ENCODE data around the gene CD300C. TPM values are rescaled to one million over a fixed set of nuclear protein-coding genes. Genes with fewer than 3 reads are reported as not detected.
"Not testable (repeated sequence)": the region's sequence is repeated elsewhere in the genome, so short reads cannot be mapped to it uniquely, and the experiment has no call there.

CD300C gene
- total RNA-seq, 2 experiments from 2014 or later, result 0.14 TPM; not detected in 1

DNA sequence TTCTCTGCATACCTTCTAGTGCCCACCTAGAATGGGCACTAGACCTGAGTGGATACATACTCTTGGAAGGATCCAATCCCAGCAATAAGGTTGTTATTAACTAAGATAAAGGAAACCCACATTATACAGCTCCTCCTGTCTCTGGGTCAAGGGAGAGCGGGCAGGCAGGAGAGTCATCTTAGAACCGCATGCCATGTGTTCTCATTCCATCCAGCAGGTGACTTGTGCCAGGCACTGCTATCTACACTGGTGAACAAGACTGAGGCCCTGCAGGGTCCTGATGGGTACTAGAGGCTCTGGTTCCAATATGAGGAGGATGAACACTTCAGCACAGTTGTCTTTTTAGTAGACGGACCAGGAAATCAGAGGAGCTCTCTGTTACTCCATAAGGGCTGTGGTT, 27.3 kb upstream of the CD300C start:
- ChIA-PET POLR2A (no interaction called here), CTCF (no interaction called here)
- DNase-seq, result no peak
- no peak overlapping the region for H3K27ac Mint-ChIP-seq
- H3K36me3 Mint-ChIP-seq, result no peaks in the 10 kb centered on the region
- intact Hi-C loops (cut with micrococcal nuclease), result no loop called here
- peaks cover 11% of the 10 kb centered on the region for H3K4me1 Mint-ChIP-seq (ENCODE audit: low read depth)
- no peaks in the 10 kb centered on the region for H3K9me3 Mint-ChIP-seq
- no peak overlapping the region for H3K4me3 Mint-ChIP-seq
- H3K27me3 Mint-ChIP-seq, result peaks cover 21% of the 10 kb centered on the region

DNA sequence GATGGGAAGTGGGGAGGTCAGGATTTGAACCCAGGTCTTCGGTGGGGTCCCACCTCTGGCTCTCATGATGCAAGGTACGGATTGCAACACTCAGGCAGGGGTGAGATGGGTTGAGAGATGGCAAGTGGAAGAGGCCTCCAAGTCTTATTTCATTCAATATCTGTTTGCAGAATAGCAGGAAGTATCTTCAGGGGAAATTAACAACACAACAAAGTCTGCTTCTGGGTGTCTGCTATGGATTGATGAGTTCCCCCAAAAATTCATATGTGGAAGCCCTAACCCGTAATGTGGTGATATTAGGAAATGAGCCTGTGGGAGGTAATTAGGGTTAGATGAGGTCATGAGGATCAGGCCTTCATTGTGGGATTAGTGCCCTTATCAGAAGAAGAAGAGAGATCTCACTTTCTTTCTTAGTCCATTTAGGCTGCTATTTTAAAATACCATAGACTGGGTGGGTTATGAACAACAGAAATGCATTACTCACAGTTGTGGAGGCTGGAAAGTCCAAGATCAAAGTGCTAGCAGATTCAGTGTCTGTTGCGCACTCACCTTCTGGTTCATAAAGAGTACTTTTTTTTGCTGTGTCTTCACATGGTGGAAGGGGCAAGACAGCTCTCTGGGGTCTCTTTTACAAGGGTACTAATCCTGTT, 25.8 kb upstream of the CD300C start:
- intact Hi-C loops (cut with micrococcal nuclease), result no loop called here
- no peak for DNase-seq
- Mint-ChIP-seq H3K4me1 (ENCODE audit: low read depth) (peaks cover 11% of the 10 kb centered on the region), H3K27me3 (peaks cover 24% of the 10 kb centered on the region), H3K4me3 (no peak overlapping the region), H3K27ac (no peak overlapping the region), H3K36me3 (no peaks in the 10 kb centered on the region), H3K9me3 (no peaks in the 10 kb centered on the region)
- CTCF ChIA-PET, result no interaction called here
- POLR2A ChIA-PET, result no interaction called here

DNA sequence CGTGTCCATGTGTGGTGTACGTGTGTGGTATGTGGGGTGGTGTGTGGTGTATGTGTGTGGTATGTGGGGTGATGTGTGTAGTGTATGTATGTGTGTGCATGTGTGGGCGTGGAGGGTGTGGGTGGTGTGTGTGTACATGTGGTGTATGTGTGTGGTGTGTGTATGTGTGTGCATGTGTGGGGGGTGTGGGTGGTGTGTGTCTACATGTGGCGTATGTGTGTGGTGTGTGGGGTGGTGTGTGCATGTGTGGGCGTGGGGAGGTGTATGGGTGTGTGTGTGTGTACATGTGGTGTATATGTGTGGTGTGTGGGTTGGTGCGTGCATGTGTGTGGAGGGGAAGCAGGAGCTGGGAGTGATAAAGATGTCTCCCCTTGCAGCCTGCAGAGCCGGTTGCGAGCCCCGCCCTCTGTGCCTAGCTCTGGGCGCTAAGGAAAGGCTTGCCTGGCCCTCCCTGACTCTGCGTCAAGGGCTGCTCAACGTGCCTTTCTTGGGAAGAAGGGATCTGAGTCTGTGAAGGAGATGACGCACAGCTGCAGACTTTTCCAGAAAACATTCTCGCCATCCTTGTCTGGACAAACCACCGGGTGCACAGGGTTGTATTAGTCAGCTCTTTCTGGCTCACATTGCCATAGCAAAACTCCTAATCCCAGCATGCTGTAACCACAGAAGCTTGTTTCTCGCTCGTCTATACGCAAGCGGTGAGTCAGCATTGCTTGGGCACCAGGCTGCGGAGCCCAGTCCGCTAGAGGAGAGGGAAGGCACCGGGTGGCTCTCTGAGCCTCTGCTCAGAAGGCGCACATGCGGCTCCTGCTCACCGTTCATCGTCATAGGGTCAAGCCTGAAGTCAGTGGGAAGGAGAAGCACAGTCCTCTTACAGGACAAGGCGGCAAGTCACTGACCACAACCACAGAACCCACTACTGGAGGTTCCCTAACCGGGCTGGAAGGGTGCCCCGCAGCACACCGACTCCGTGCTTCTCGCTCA, 23.4 kb upstream of the CD300C start:
- POLR2A ChIA-PET, result no interaction called here
- intact Hi-C loops (cut with micrococcal nuclease), result no loop called here
- no peak overlapping the region for H3K4me3 Mint-ChIP-seq

DNA sequence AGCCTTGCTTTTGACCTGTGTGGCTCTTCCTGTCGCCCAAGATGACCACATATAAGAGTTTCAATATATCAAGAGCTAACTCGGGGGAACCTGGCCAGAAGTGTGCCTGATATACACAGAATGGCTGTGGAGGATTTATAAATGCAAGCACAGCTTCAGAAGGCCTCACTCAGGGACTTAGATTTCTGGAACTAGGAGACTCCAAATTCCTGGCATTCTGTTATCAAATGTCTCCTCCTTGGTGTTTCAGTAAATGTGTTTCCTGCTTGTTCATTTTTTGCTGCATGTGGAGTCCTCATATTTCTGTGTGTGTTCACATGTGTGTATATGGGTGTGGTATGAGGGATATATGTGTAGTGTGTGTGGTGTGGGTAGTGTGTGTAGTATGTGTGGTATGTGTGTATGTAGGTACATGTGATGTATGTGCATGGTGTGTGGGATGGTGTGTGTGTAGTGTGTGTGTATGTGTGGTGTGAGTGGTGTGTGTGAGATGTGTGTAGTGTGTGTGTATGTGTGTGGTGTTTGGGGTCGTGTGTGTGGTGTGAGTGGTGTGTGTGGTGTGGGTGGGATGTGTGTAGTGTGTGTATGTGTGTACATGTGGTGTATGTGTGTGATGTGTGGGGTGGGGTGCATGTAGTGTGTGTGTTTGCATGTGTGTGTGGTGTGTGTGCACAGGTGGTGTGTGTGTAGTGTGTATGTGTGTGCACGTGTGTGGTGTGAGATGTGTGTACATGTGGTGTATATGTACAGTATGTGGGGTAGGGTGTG, 22.4 kb upstream of the CD300C start:
- DNase-seq, result no peak
- H3K9me3 Mint-ChIP-seq, result no peaks in the 10 kb centered on the region
- no peak overlapping the region for H3K4me3 Mint-ChIP-seq
- H3K27me3 Mint-ChIP-seq, result peaks cover 24% of the 10 kb centered on the region
- no peaks in the 10 kb centered on the region for H3K36me3 Mint-ChIP-seq
- no peak overlapping the region for H3K27ac Mint-ChIP-seq
- intact Hi-C loops (cut with micrococcal nuclease), result no loop called here
- peaks cover 11% of the 10 kb centered on the region for H3K4me1 Mint-ChIP-seq (ENCODE audit: low read depth)
- CTCF ChIA-PET, result no interaction called here
- POLR2A ChIA-PET, result no interaction called here

More for the DNA sequence above, 23.4 kb upstream of the CD300C start:
- peaks cover 23% of the 10 kb centered on the region for H3K27me3 Mint-ChIP-seq
- H3K4me1 Mint-ChIP-seq (ENCODE audit: low read depth), result peaks cover 11% of the 10 kb centered on the region
- peak; percentile 66 for DNase-seq
- no peak overlapping the region for H3K27ac Mint-ChIP-seq
- CTCF ChIA-PET, result interaction anchor here (1.0 kb wide), 1 partner anchor 190 kb away, joined by 3 read pairs; no protein-coding TSS in a partner anchor
- H3K9me3 Mint-ChIP-seq, result no peaks in the 10 kb centered on the region
- no peaks in the 10 kb centered on the region for H3K36me3 Mint-ChIP-seq

DNA sequence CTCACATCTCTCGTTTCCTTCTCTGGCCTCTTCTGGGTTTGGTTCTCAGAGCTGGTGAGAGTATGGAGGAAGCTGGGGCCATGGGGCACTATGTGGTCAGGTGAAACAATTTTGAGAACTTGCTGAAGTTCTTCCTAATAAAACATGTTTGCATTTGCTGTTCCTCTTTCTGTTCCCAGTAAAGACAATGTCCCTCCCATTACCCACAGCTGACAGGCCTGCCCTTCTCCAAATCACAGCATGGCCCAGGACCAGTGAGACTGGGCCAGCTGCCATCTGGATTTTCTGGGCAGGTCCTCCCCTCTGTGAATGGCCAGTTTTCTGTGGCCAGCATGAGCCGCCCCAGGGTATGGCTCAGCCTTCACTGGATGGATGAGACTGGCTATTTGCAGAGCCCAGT, 21.5 kb upstream of the CD300C start, which contains the start of gene CD300H:
TSS of gene CD300H (minus strand) at position 113 of the 400 bp plus-strand sequence.
- no peak for DNase-seq
- no peak within 1 kb of the TSS for H3K4me3 Mint-ChIP-seq
- H3K4me1 Mint-ChIP-seq (ENCODE audit: low read depth), result peaks cover 11% of the 10 kb centered on the region
- H3K27me3 Mint-ChIP-seq, result peaks cover 24% of the 10 kb centered on the region
- ChIA-PET CTCF (interaction anchor here (0.6 to 2.2 kb wide), 3 partner anchors 12 to 171 kb away, joined by 7 to 18 read pairs (median 9); no protein-coding TSS in a partner anchor), POLR2A (no interaction called here)
- H3K9me3 Mint-ChIP-seq, result no peaks in the 10 kb centered on the region
- intact Hi-C loops (cut with micrococcal nuclease), result no loop called here
- no peaks in the 10 kb centered on the region for H3K36me3 Mint-ChIP-seq
- no peak within 1 kb of the TSS for H3K27ac Mint-ChIP-seq

DNA sequence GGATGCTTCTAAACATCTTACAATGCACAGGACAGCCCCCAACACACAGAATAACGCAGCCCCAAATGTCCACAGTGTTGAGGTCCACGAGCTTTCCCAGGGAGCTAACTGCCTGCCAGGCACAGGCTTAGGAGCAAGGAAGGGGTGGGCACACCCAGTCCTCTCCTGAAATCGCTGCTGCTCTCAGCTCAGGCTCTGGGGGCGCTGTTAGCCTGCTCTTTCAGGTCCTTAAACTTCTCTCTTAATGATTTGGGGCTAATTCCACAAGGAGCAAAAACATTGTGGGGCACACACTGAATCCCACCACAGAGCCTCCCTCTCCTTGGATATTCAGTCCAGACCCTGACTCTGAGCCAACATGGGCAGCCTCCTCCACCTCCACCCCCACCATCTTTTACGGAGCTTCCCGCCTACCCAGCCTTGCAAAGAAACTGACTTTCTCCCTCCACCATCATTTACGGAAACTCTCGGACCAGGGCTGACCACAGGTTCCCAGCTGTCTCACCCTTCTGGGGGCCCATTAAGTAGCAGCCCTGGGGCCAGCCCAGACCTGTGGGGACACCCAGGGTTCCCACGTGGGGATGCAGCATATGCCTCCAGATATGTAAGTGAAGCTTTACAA, 20.3 kb upstream of the CD300C start:
- H3K27ac Mint-ChIP-seq, result no peak overlapping the region
- H3K4me1 Mint-ChIP-seq (ENCODE audit: low read depth), result peaks cover 11% of the 10 kb centered on the region
- ChIA-PET CTCF (interaction anchor here (0.6 to 2.2 kb wide), 25 partner anchors 8 to 296 kb away, joined by 3 to 18 read pairs (median 4); partner anchors contain the start of gene CD300LD), POLR2A (no interaction called here)
- DNase-seq, result peak; percentile 48
- H3K4me3 Mint-ChIP-seq, result no peak overlapping the region
- intact Hi-C loops (cut with micrococcal nuclease), result no loop called here
- H3K9me3 Mint-ChIP-seq, result no peaks in the 10 kb centered on the region
- no peaks in the 10 kb centered on the region for H3K36me3 Mint-ChIP-seq
- peaks cover 27% of the 10 kb centered on the region for H3K27me3 Mint-ChIP-seq

DNA sequence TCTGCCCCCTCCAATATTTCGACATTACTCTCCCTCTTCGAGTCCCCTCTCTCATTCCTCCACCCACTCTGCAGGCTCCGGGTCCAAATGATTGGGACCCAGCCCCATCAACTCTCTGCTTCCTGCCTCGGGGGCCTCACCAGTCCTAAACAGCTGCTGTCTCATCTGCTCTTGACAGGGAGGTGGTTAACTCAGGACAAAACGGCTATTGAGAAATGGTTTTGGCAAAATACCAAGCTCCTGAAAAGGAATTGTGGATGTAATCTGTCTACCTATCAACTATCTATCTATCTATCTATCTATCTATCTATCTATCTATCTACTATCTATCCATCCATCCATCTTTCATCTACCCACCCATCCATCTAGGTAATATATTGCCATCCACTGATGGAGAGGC, 19.2 kb upstream of the CD300C start:
- H3K27me3 Mint-ChIP-seq, result peaks cover 26% of the 10 kb centered on the region
- no peaks in the 10 kb centered on the region for H3K36me3 Mint-ChIP-seq
- no peak for DNase-seq
- no peak overlapping the region for H3K4me3 Mint-ChIP-seq
- H3K9me3 Mint-ChIP-seq, result no peaks in the 10 kb centered on the region
- H3K27ac Mint-ChIP-seq, result no peak overlapping the region
- POLR2A ChIA-PET, result no interaction called here
- peaks cover 11% of the 10 kb centered on the region for H3K4me1 Mint-ChIP-seq (ENCODE audit: low read depth)
- CTCF ChIA-PET, result interaction anchor here (0.6 to 1.8 kb wide), 7 partner anchors 18 to 186 kb away, joined by 3 to 7 read pairs (median 3); partner anchors contain the start of gene CD300LD
- intact Hi-C loops (cut with micrococcal nuclease), result no loop called here

DNA sequence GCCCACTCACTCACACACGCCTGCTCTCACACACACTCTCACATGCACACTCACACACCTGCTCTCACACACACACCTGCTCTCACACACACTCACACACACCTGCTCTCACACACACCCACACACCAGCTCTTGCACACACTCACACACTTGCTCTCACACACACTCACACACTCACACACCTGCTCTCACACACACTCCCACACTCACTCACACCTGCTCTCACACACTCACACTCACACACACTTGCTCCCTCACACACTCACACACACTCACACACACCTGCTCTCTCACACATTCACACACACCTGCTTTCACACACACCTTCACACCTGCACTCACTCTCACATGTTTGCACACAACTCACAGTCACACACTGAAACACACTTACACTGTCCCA, 17.4 kb upstream of the CD300C start:
- ChIA-PET CTCF (no interaction called here), POLR2A (no interaction called here)
- Mint-ChIP-seq H3K36me3 (no peaks in the 10 kb centered on the region), H3K27me3 (peaks cover 12% of the 10 kb centered on the region), H3K27ac (no peak overlapping the region), H3K4me3 (no peak overlapping the region), H3K9me3 (no peaks in the 10 kb centered on the region), H3K4me1 (ENCODE audit: low read depth) (peaks cover 4% of the 10 kb centered on the region)
- no peak for DNase-seq
- intact Hi-C loops (cut with micrococcal nuclease), result no loop called here

DNA sequence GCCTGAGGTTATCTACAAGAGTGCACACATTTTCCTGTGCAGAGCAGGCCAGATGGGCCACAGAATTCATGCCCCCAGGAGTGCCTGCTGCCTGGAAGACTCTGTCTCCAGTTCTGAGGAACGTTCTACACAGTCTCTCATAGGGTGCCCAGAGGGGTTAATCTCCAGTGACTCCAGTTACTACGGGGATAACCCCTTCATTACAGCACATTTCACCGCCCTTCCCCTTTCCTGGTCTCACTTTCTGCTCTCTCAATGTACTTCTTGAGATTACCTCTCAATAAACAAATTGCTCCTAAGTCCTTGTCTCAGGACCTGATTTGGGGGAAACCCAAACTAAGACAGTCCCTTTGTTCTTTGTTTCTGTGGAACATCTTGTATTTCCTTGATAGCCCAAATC, 15.7 kb upstream of the CD300C start:
- no peak for DNase-seq
- H3K36me3 Mint-ChIP-seq, result no peaks in the 10 kb centered on the region
- peaks cover 7% of the 10 kb centered on the region for H3K27me3 Mint-ChIP-seq
- ChIA-PET POLR2A (no interaction called here), CTCF (interaction anchor here (0.8 kb wide), 1 partner anchor 175 kb away, joined by 3 read pairs; no protein-coding TSS in a partner anchor)
- H3K4me1 Mint-ChIP-seq (ENCODE audit: low read depth), result peaks cover 4% of the 10 kb centered on the region
- no peaks in the 10 kb centered on the region for H3K9me3 Mint-ChIP-seq
- H3K27ac Mint-ChIP-seq, result no peak overlapping the region
- intact Hi-C loops (cut with micrococcal nuclease), result no loop called here
- no peak overlapping the region for H3K4me3 Mint-ChIP-seq

DNA sequence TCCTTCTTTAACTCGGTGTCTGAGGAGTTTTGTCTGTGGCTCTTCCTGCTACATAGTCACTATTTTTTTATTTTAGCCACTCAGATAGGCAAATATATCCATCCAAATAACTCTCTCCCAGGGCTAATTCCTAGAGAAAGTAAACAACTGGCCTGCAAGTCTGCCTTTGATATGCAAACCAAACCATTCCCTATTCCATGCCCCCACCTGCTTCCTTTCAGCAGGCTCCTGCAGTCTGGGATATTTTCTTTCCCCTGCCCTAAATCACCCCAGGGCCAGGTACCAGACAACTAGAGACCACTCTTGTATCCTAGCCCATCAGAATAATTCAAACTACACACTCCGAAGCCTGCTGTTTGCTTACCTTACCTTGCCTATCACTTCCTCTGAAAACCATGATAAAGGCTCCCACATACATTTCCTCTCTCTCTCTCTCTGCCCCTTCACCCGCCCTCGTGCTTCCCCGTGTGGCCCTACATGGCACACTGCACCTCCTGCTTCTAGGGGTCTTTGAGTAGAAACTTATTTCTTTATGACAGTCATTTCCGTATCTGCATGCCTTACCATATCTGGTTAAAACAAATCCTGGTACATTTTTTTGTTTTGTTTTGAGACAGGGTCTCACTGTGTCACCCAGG, 13.1 kb upstream of the CD300C start:
- H3K4me1 Mint-ChIP-seq (ENCODE audit: low read depth), result peaks cover 4% of the 10 kb centered on the region
- peaks cover 4% of the 10 kb centered on the region for H3K27me3 Mint-ChIP-seq
- intact Hi-C loops (cut with micrococcal nuclease), result no loop called here
- no peaks in the 10 kb centered on the region for H3K36me3 Mint-ChIP-seq
- POLR2A ChIA-PET, result no interaction called here
- no peak overlapping the region for H3K4me3 Mint-ChIP-seq
- DNase-seq, result no peak
- no peak overlapping the region for H3K27ac Mint-ChIP-seq
- CTCF ChIA-PET, result no interaction called here
- no peaks in the 10 kb centered on the region for H3K9me3 Mint-ChIP-seq

DNA sequence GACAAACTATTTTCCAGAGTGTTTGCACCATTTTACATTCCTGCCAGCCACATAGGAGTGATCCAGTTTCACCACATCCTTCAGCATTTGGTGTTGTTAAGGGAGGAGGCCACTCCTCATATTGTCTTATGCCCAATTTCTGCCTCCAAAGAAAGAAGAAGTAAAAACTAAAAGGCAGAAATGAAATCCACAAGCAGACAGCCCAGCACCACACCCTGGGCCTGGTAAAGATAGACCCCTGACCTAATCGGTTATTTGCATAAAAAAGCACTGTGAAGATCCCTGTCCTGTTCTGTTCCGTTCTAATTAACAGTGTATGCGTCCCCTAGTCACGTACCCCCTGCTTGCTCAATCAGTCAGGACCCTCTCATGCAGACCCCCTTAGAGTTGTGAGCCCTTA, 12.5 kb upstream of the CD300C start:
- DNase-seq; H3K27ac Mint-ChIP-seq; H3K9me3 Mint-ChIP-seq; H3K27me3 Mint-ChIP-seq; H3K4me1 Mint-ChIP-seq (ENCODE audit: low read depth); H3K4me3 Mint-ChIP-seq; POLR2A ChIA-PET; H3K36me3 Mint-ChIP-seq; intact Hi-C loops (cut with micrococcal nuclease): not testable (repeated sequence)
- CTCF ChIA-PET, result interaction anchor here (1.5 kb wide), 1 partner anchor 8 kb away, joined by 6 read pairs; no protein-coding TSS in a partner anchor

Measured in activated CD4-positive, alpha-beta memory T cell treated with anti-CD3 and anti-CD28 coated beads for 36 hours (primary cell).